ENCODE data around the gene MYOZ3.
A peak's percentile ranks its signal among the peaks of the same experiment; 100 is the strongest.

MYOZ3 gene

DNA sequence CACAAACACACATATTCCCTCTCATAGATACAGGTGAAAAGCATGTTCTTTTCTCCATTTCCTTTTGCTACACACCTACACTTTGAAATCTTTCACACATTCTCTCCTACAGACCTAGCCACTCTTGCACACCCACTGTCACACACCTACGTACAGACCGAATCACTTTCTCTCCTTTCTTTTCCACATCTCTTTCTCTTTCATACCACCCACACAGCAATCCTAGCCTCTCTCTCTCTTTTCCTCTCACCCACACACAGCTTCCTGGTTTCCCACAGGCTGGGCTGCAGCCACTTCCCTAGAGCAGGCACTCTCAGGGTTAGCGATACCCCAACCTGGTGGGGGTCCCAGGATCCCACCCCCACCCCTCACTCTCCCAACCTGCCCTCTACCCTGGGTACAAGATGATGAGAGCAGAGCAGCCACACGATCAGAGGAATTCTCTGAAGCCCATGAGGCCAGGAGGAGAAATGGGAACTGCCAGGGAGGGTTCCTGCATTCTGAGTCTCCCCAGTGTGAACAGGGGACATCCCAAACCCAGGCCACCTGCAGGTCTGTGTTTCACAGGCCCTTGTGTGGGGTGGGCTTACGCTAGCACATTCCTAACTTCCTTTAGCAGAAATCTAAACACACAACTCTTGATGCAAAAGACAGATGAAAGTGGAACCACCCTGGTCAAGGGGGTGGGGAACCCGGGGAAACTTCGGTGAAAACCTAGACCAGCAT is 37.7 kb upstream of the MYOZ3 start:
- Mint-ChIP-seq H3K36me3 (peaks cover 2% of the 10 kb centered on the region), H3K4me1 (peaks cover 40% of the 10 kb centered on the region), H3K4me3 (peak overlapping the region; percentile 91), H3K9me3 (no peaks in the 10 kb centered on the region), H3K27ac (peak overlapping the region; percentile 19), H3K27me3 (no peaks in the 10 kb centered on the region)
- DNase-seq (ENCODE audit: low spot score in 2 of 2) (no peak), ATAC-seq (ENCODE audit: low read depth) (no peak)

DNA sequence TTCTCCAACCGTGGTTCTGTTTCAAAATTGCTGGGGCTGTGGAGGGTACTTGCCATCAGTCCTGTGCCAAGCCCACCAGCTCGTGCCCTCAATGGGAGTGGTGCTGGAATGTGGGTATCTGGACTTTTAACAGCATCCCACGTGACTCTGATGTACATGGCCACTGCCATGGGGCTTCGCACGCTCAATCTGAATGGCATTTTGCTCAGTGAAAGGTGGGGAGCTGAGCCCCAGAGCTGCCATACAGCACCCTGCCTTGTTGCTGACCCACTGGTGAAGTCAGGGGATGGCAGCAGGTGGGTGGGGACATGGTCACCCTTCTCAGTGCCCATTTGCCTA is 37.2 kb upstream of the MYOZ3 start:
- Mint-ChIP-seq H3K4me1 (peaks cover 42% of the 10 kb centered on the region), H3K36me3 (peaks cover 2% of the 10 kb centered on the region), H3K27ac (peak overlapping the region; percentile 79), H3K27me3 (no peaks in the 10 kb centered on the region), H3K4me3 (peak overlapping the region; percentile 91), H3K9me3 (no peaks in the 10 kb centered on the region)
- ATAC-seq (ENCODE audit: low read depth): no peak
- no peak for DNase-seq (ENCODE audit: low spot score in 2 of 2)

DNA sequence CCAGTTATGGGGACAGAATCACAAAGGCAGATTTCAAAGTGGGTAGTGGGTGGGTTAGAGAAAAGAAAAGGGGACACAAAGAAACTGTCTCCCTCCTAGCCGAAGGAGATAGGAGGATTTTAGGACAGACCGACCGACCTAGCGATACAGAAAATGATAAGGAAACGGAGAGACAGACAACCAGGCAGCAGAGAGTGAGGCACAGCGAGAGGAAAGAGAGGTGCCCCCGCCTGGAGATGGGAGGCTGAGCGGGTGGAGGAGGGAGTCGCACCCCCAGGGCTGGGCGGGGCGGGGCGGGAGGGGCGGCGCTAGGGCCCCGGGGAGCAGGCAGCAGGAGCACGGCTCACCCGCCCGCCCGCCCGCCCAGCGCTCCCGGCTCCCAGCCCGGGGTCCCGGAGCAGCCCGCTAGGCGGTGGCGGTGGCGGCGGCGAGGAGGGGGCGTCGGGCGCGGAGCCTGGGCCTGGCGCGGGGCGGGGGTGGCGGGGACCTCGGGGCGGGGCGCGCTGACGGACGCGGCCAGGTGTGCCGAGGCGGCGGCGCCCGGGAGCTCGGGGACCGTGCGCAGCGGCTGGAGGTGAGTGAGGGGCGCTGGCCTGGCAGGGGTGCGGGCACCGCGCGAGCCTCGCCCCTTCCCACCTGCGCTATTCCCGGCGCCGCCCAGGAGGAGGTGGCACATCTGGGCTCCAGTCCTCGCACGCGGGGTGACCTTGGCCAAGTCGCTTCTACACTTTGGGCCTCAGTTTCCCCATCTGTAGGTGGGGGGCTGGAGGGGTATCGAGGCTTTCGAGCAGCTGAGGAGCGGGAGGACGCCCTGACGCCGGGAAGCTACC is 36.5 kb upstream of the MYOZ3 start:
- no peaks in the 10 kb centered on the region for H3K27me3 Mint-ChIP-seq
- ATAC-seq (ENCODE audit: low read depth): peak; percentile 39
- H3K4me3 Mint-ChIP-seq: peak overlapping the region; percentile 95
- peak overlapping the region; percentile 79 for H3K27ac Mint-ChIP-seq
- peaks cover 44% of the 10 kb centered on the region for H3K4me1 Mint-ChIP-seq
- peak; percentile 21 to 45 for DNase-seq (ENCODE audit: low spot score in 2 of 2)
- H3K36me3 Mint-ChIP-seq: peaks cover 2% of the 10 kb centered on the region
- H3K9me3 Mint-ChIP-seq: no peaks in the 10 kb centered on the region

DNA sequence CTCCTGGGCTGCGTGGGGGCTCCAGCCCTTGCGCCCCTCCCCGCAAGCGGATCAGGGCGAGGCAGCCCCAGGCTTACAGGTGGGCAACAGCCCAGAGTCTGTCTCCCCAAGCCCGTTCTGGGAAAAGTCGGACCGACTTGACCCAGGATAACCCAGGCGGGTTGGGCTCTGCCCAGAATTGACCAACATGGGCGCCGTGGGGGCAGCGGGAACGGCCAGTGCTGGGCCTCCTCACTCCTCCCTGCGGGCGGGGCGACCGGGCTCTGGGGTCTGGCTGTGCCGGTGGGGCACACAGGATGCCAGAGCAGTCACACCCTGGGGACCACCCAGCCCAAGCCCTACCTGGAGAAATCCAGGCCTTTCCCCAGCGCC is 35.9 kb upstream of the MYOZ3 start:
- Mint-ChIP-seq H3K9me3 (no peaks in the 10 kb centered on the region), H3K4me1 (peaks cover 44% of the 10 kb centered on the region), H3K27me3 (no peaks in the 10 kb centered on the region), H3K36me3 (peaks cover 2% of the 10 kb centered on the region), H3K27ac (peak overlapping the region; percentile 85), H3K4me3 (peak overlapping the region; percentile 95)
- ATAC-seq (ENCODE audit: low read depth) (no peak), DNase-seq (ENCODE audit: low spot score in 2 of 2) (peak in 1 of 2 donors; percentile 22)

DNA sequence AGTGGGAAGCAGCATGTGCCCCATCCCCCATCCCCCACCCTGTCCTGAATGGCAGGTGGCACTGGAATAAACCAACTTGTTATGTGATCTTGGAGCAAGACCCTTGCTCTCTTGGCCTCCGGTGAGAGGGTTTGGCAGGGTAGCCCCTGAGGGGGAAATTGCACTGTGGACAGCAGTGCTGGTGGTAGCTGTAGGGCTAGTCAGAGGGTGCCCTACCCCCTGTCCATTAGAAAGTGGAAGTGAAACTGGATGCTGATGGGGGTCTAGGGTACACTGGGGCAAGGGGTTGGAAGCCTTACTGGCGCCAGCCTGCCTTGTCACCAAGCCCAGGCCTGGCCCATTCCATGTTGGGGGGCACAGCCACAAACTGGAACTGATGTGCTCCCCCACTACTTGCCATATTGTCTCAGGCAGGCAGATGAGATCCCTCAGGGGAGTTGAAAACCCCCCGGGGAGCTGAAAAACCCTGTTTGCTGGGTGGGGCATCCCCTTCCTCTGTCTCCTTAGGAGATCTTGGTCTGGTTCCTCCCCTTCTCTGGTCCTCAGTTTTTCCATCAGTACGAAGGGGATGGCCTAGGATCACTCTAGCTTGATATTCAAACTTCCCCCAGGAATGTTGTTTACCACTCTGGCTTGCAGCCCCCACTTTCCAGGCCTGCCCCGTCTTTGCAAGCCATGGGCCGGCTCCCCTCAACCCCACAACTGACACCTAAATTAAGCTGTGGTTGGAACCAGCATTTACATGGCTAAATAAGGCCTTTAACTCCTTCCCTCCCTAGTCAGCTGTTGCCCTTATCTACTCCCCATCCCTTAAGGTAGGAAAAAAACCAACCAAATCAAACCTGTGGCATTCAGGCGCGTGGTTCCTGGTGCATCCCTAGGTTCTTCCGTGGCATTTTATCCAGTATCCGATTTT is 35.0 kb upstream of the MYOZ3 start:
- H3K4me1 Mint-ChIP-seq: peaks cover 46% of the 10 kb centered on the region
- DNase-seq (ENCODE audit: low spot score in 2 of 2) (peak; percentile 78 to 80), ATAC-seq (ENCODE audit: low read depth) (peak; percentile 83)
- peak overlapping the region; percentile 95 for H3K4me3 Mint-ChIP-seq
- H3K36me3 Mint-ChIP-seq: peaks cover 2% of the 10 kb centered on the region
- H3K27ac Mint-ChIP-seq: peak overlapping the region; percentile 85
- H3K27me3 Mint-ChIP-seq: no peaks in the 10 kb centered on the region
- H3K9me3 Mint-ChIP-seq: no peaks in the 10 kb centered on the region

DNA sequence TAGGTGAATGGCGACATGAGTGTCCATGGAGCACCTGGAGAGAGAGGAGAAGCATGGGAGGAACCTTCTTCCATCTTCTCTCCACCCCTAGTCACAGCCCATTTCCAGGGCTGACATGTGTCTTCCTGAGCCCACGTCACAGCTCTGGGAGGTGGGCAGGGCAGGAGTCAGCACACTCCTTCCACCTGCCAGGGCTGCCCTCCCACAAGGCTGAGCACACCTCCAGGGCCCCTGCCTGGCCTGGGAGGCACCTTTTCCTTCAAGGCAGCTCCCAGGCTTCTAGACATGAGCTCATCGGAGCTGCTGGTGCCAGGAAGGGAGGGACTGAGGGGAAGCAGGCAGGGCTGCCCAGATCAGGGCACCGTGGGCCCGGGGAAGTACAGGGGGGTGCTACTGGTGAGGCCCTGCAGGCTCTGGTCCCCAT is 34.2 kb upstream of the MYOZ3 start:
- H3K36me3 Mint-ChIP-seq: peaks cover 2% of the 10 kb centered on the region
- peaks cover 48% of the 10 kb centered on the region for H3K4me1 Mint-ChIP-seq
- ATAC-seq (ENCODE audit: low read depth) (no peak), DNase-seq (ENCODE audit: low spot score in 2 of 2) (no peak)
- peak overlapping the region; percentile 95 for H3K4me3 Mint-ChIP-seq
- H3K9me3 Mint-ChIP-seq: no peaks in the 10 kb centered on the region
- no peaks in the 10 kb centered on the region for H3K27me3 Mint-ChIP-seq
- H3K27ac Mint-ChIP-seq: peak overlapping the region; percentile 85

DNA sequence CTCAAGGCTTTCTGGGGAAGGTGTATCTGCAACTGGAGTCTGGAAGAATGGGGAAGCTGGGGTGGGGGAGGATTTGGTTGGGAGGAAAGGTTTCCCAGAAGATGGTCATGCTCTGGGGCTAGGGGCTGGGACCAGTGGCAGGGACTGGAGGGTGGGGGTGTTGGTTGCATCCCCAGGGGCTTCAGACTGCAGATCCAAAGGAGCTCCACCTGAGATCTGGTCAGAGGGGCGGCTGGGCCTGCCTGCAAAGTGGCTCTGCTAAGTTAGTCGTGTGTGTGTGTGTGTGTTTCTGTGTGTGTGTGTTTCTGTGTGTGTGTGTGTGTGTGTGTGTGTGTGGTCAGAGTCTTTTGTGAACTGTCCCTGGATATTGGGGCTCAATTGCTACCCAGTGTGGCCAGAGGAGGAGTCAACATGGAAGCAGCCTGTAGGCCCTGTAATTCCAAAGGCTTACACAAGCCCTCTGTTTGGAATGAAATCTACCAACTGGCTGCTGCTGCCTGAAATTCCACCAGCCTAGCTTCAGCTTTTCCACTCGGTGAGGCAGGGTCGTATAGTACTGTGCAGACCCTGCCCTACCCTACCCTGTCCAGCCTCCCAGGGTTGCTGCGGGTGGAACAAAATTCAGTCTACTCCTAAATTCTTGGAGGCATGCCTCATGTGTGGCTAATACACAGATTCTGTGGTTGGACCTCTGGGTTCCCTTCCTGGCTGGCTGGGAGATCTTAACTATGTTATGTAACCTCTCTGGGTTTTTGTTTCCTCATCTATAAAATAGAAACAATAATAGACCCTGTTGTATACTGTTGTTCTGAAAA is 33.1 kb upstream of the MYOZ3 start:
- H3K4me3 Mint-ChIP-seq: peak overlapping the region; percentile 95
- DNase-seq (ENCODE audit: low spot score in 2 of 2): no peak
- ATAC-seq (ENCODE audit: low read depth): no peak

DNA sequence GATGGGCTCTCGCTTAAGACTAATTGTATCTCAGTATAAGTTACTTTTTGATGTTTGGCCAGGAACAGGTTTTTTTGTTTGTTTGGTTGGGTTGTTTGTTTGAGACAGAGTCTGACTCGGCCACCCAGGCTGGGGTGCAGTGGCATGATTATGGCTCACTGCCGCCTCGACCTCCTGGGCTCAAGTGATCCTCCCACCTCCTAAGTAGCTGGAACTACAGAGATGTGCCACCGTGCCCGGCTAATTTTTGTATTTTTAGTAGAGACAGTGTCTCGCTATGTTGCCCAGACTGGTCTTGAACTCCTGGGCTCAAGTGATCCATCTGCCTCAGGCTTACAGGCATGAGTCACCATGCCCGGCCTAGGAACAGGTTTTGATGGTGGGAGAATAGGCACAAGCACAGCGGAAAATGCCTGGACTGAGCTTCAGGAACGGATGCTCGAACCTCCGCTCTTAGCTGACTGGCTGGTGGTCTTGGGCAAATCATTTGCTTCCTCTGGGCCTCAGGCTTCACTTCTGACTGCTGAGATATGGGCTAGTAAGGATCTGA is 32.0 kb upstream of the MYOZ3 start:
- no peak overlapping the region for H3K4me3 Mint-ChIP-seq
- ATAC-seq (ENCODE audit: low read depth): no peak
- no peaks in the 10 kb centered on the region for H3K27me3 Mint-ChIP-seq
- peak overlapping the region; percentile 9 for H3K27ac Mint-ChIP-seq
- no peaks in the 10 kb centered on the region for H3K9me3 Mint-ChIP-seq
- H3K4me1 Mint-ChIP-seq: peaks cover 42% of the 10 kb centered on the region
- peaks cover 2% of the 10 kb centered on the region for H3K36me3 Mint-ChIP-seq
- no peak for DNase-seq (ENCODE audit: low spot score in 2 of 2)

More for the DNA sequence above, 33.1 kb upstream of the MYOZ3 start:
- H3K27me3 Mint-ChIP-seq: no peaks in the 10 kb centered on the region
- peaks cover 45% of the 10 kb centered on the region for H3K4me1 Mint-ChIP-seq
- no peaks in the 10 kb centered on the region for H3K9me3 Mint-ChIP-seq
- peak overlapping the region; percentile 54 for H3K27ac Mint-ChIP-seq
- H3K36me3 Mint-ChIP-seq: peaks cover 2% of the 10 kb centered on the region

DNA sequence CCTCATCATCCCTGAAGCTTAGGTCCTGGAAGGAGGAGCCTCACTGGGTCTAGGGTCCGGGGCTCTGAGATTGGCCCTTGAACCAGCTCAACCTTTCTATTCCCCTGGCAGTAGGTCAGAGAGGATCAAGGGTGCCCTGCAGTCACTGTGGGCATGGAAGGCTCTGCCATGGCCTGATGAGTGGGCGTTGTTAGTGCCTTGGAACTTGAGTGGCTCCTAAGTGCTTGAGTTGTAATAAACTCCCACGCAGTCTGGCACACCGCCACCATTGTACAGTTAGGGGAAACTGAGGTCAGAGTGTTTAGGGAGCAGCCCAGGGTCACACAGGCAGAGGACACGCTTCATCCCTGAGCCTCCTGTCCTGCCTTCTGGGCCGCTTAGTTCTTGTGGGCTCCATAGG is 31.0 kb upstream of the MYOZ3 start:
- ATAC-seq (ENCODE audit: low read depth) (no peak), DNase-seq (ENCODE audit: low spot score in 2 of 2) (no peak)
- Mint-ChIP-seq H3K27me3 (no peaks in the 10 kb centered on the region), H3K27ac (no peak overlapping the region), H3K4me1 (peaks cover 41% of the 10 kb centered on the region), H3K36me3 (peaks cover 4% of the 10 kb centered on the region), H3K4me3 (no peak overlapping the region), H3K9me3 (no peaks in the 10 kb centered on the region)

DNA sequence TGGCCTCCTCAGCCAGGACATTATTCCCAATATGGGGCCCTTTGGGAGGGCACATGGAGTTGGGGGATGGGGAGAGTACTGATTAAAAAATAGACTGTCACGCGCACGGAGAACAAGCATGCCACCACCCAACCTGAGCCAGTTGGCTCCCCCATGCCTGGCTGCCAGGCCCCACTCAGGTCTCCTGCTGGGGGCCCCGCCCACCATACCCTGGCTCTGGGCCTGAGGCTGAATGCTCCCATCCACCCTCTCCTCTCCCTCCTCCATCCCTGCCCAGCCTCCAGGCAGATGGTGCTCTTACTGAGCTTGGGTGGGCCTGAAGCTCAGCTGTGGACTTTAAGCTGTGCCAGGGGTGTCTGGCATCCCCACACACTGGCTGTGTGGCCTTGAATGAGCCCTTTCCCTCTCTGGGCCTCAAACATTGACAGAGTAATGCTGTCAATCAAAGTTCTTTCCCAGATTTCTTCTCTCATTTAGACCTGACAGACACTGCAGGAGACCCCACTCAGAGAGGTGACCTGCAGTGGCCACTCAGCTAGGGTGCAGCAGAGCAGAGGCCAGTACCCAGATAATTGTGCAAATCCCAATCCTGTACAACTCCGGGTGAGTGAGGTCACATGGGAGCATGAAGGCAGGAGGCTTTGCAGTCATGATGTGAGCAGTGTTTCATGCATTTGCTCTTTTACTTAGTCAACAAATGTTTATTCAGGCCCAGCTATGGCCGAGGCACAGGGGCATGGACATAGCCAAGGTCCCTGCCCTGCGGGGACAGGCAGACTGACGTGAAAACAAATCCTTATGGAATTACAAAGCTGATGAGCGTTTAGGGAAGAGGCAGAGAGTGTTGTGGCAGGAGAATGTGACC is 30.4 kb upstream of the MYOZ3 start:
- Mint-ChIP-seq H3K4me3 (no peak overlapping the region), H3K27ac (no peak overlapping the region), H3K27me3 (no peaks in the 10 kb centered on the region), H3K4me1 (peaks cover 41% of the 10 kb centered on the region), H3K36me3 (peaks cover 5% of the 10 kb centered on the region), H3K9me3 (no peaks in the 10 kb centered on the region)
- no peak for ATAC-seq (ENCODE audit: low read depth)
- no peak for DNase-seq (ENCODE audit: low spot score in 2 of 2)

DNA sequence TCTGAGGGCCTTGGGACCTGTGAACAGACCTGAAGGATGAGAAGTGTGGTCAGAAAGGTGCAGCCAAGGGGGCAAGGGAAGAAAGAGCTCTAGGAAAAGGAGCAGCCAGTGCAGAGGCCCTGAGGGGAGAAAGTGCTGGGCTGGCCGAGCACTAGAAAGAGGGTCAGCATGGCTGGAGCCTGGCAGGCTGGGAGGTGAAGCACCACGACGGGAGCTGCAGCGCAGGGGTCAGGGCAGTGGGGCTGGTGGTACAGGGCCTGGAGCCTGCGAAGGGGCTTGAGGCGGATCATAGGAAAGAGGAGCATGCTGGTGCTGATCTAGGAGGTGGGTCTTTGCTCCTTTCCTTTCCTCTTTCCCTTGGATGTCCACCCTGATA is 29.7 kb upstream of the MYOZ3 start:
- peaks cover 6% of the 10 kb centered on the region for H3K36me3 Mint-ChIP-seq
- no peak for ATAC-seq (ENCODE audit: low read depth)
- no peaks in the 10 kb centered on the region for H3K27me3 Mint-ChIP-seq
- no peak overlapping the region for H3K4me3 Mint-ChIP-seq
- no peak overlapping the region for H3K27ac Mint-ChIP-seq
- DNase-seq (ENCODE audit: low spot score in 2 of 2): no peak
- H3K9me3 Mint-ChIP-seq: no peaks in the 10 kb centered on the region
- peaks cover 38% of the 10 kb centered on the region for H3K4me1 Mint-ChIP-seq

DNA sequence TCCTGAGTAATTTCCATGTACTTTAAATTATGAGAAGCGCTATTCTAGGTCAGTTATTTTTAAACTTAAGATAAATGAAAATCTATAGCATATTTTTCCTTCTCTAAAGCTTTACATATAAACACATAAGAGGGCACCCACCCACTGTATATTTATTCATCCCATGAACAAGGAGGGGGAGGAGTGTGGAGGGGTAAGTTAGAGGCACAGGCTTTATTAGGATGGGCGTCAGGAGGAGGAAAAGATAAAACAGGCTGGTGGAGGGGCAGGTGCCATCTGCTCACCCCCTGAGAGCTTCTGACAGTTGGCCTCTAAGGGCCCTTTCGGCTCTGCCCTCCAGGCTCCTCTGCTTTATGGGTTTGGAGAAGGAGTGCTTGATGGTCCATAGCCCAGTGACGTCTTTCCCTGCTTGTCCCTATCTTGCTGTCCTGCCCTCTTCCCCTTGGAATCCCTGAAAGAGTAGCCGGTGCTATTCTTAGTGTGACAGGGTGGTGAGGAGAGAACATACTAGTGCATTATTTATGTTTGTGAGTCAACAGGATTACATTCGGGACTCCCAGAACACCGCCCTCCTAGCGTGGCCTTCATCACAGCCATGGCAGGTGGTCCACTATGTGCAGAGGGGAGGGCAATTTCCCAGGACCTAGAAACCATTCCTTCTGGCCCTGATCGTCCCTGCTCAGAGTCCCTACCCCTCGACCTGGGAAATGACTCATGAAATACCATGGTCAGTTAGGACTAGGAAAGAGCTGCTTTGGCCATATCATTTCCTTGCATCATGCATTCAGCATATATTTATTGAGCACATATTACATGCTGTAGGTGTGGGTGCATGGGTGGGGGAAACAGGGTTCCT is 28.5 kb upstream of the MYOZ3 start:
- Mint-ChIP-seq H3K27ac (peak overlapping the region; percentile 16), H3K4me3 (no peak overlapping the region), H3K27me3 (no peaks in the 10 kb centered on the region), H3K36me3 (peaks cover 5% of the 10 kb centered on the region), H3K9me3 (no peaks in the 10 kb centered on the region), H3K4me1 (peaks cover 28% of the 10 kb centered on the region)
- ATAC-seq (ENCODE audit: low read depth): no peak
- DNase-seq (ENCODE audit: low spot score in 2 of 2): no peak

Data from memory B cell (primary cell).